GDM1 (cell line): Measurements from ENCODE around the gene CRHBP.
"Not testable (repeated sequence)": the region's sequence is repeated elsewhere in the genome, so short reads cannot be mapped to it uniquely, and the experiment has no call there.

Source experiments
- DNase-seq: peaks from one replicate; lab custom pipeline; 2025; lab: John Stamatoyannopoulos, UW

CRHBP gene

GRCh38 chr5:76958991-76959767, 6.3 kb downstream of the CRHBP start:
- DNase-seq, result no peak

- DNase-seq, result peak; percentile 38
Observed at GRCh38 chr5:76960004-76960625, 7.3 kb downstream of the CRHBP start.

GRCh38 chr5:76964060-76964459, 11.2 kb downstream of the CRHBP start:
- DNase-seq, result no peak

- no peak for DNase-seq
Observed at GRCh38 chr5:76971511-76971910, 18.7 kb downstream of the CRHBP start.

- DNase-seq, result no peak
Observed at GRCh38 chr5:76972689-76973088, 19.8 kb downstream of the CRHBP start.

- no peak for DNase-seq
Observed at GRCh38 chr5:76974785-76975184, 21.9 kb downstream of the CRHBP start.

- DNase-seq, result no peak
Observed at GRCh38 chr5:76978869-76979268, 26.0 kb downstream of the CRHBP start.

GRCh38 chr5:76980518-76981144, 27.8 kb downstream of the CRHBP start:
- no peak for DNase-seq

GRCh38 chr5:76982450-76982849, 29.6 kb downstream of the CRHBP start:
- DNase-seq, result no peak

- no peak for DNase-seq
Observed at GRCh38 chr5:76983468-76983867, 30.6 kb downstream of the CRHBP start.

GRCh38 chr5:76986825-76987526, 34.1 kb downstream of the CRHBP start:
- no peak for DNase-seq

GRCh38 chr5:76990899-76991459, 38.1 kb downstream of the CRHBP start:
- no peak for DNase-seq

- DNase-seq, result not testable (repeated sequence)
Observed at GRCh38 chr5:76993436-76993835, 40.6 kb downstream of the CRHBP start.

GRCh38 chr5:76994337-76994736, 41.5 kb downstream of the CRHBP start:
- DNase-seq, result no peak

- not testable (repeated sequence) for DNase-seq
Observed at GRCh38 chr5:76998251-76998650, 45.4 kb downstream of the CRHBP start.

GRCh38 chr5:76999451-76999850, 46.6 kb downstream of the CRHBP start:
- DNase-seq, result no peak

- DNase-seq, result no peak
Observed at GRCh38 chr5:77003246-77003645, 50.4 kb downstream of the CRHBP start.

GRCh38 chr5:77006124-77006523, 53.3 kb downstream of the CRHBP start:
- DNase-seq, result no peak

GRCh38 chr5:77008413-77008812, 55.6 kb downstream of the CRHBP start:
- DNase-seq, result no peak

- no peak for DNase-seq
Observed at GRCh38 chr5:77010243-77010642, 57.4 kb downstream of the CRHBP start.

- DNase-seq, result no peak
Observed at GRCh38 chr5:77011498-77011897, 58.7 kb downstream of the CRHBP start.

- no peak for DNase-seq
Observed at GRCh38 chr5:77012601-77013000, 59.8 kb downstream of the CRHBP start.
